ENCODE data around the gene LIME1. TPM values are rescaled to one million over a fixed set of nuclear protein-coding genes. Genes with fewer than 3 reads are reported as not detected.

Gene LIME1
- total and polyA plus RNA-seq, 9 of the 15 experiments (the other 6 are each of a cell fraction or from before 2014, with no cell fraction given), result 0.11 to 17.1 (median 2.8) TPM; not detected in 2

DNA sequence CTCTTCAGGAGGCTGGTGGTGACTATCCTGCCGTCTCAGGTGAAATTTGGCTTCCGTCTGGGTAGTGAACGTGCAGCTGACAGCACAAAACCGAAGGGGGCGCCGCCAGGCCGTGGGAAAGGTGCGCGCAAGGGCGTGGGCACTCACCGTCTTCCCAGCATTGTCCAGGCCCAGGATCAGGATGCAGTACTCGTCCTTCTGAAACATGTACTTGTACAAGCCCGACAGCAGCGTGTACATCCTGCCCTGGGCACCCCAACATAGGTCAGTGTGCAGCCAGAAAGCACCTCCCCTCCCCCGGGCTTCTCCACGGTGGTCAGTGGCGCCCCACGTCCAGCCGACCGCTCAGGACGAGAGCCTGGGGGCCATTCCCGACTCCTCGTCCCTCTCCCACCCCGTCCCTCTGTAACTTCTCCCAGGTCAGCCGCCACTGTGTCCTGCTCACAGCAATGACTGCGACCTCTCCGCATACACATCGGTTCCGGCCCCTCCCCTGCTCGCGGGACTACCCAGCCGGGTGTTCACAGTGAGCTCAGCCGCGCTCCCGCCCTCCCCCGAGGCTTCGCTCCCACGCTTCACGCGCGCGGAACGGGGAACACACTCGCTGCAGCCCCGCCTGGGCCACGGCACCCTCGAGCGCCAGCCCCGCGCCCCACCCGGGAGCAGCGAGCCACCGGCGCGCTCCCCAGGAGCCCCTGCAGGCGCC, 29.5 kb upstream of the LIME1 start (continued):
- no peak for TF ChIP-seq EZH2 (IDR thresholded peaks at IDR 0.05; ENCODE audit: borderline replicate concordance, low read depth, low read length)
- TF ChIP-seq SMAD1 (IDR thresholded peaks at IDR 0.05; ENCODE audit: low read depth, low read length, partially characterized antibody), result no peak
- TF ChIP-seq, protein P1, sequence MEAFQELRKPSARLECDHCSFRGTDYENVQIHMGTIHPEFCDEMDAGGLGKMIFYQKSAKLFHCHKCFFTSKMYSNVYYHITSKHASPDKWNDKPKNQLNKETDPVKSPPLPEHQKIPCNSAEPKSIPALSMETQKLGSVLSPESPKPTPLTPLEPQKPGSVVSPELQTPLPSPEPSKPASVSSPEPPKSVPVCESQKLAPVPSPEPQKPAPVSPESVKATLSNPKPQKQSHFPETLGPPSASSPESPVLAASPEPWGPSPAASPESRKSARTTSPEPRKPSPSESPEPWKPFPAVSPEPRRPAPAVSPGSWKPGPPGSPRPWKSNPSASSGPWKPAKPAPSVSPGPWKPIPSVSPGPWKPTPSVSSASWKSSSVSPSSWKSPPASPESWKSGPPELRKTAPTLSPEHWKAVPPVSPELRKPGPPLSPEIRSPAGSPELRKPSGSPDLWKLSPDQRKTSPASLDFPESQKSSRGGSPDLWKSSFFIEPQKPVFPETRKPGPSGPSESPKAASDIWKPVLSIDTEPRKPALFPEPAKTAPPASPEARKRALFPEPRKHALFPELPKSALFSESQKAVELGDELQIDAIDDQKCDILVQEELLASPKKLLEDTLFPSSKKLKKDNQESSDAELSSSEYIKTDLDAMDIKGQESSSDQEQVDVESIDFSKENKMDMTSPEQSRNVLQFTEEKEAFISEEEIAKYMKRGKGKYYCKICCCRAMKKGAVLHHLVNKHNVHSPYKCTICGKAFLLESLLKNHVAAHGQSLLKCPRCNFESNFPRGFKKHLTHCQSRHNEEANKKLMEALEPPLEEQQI (IDR thresholded peaks at IDR 0.05), result no peak
- no peak for TF ChIP-seq CBX2 (IDR thresholded peaks at IDR 0.05; ENCODE audit: insufficient read depth, low read length, poor library complexity, severe bottlenecking)
- TF ChIP-seq ZNF384 (IDR thresholded peaks at IDR 0.05; ENCODE audit: low read depth, low read length), result no peak
- TF ChIP-seq ZNF121 (CRISPR knock-in tag; conservative IDR thresholded peaks at IDR 0.05), result no peak
- no peak for TF ChIP-seq SAFB2 (IDR thresholded peaks at IDR 0.05; ENCODE audit: borderline replicate concordance, low read depth, low read length, severe bottlenecking)
- no peak for TF ChIP-seq KHSRP (IDR thresholded peaks at IDR 0.05)
- no peak for TF ChIP-seq TGIF2 (CRISPR knock-in tag; IDR thresholded peaks at IDR 0.05)
- TF ChIP-seq SAP30 (IDR thresholded peaks at IDR 0.05; ENCODE audit: borderline replicate concordance, insufficient read depth, low read depth, low read length, poor library complexity, severe bottlenecking), result peak; percentile 45
- TF ChIP-seq NCOA4 (IDR thresholded peaks at IDR 0.05; ENCODE audit: partially characterized antibody), result no peak
- TF ChIP-seq PHF20 (IDR thresholded peaks at IDR 0.05; ENCODE audit: partially characterized antibody), result no peak
- no peak for TF ChIP-seq BDP1 (IDR thresholded peaks at IDR 0.05; ENCODE audit: insufficient read depth, insufficient read length)
- no peak for TF ChIP-seq DPF2 (IDR thresholded peaks at IDR 0.05)
- TF ChIP-seq ZBTB1 (CRISPR knock-in tag; IDR thresholded peaks at IDR 0.05; ENCODE audit: borderline replicate concordance, low read depth), result no peak
- TF ChIP-seq TARDBP (IDR thresholded peaks at IDR 0.05), result no peak
- TF ChIP-seq, protein P2, sequence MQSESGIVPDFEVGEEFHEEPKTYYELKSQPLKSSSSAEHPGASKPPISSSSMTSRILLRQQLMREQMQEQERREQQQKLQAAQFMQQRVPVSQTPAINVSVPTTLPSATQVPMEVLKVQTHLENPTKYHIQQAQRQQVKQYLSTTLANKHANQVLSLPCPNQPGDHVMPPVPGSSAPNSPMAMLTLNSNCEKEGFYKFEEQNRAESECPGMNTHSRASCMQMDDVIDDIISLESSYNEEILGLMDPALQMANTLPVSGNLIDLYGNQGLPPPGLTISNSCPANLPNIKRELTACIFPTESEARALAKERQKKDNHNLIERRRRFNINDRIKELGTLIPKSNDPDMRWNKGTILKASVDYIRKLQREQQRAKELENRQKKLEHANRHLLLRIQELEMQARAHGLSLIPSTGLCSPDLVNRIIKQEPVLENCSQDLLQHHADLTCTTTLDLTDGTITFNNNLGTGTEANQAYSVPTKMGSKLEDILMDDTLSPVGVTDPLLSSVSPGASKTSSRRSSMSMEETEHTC (IDR thresholded peaks at IDR 0.05), result no peak
- no peak; the same call in 1 of the 2 replicates for TF ChIP-seq XRCC5 (IDR thresholded peaks at IDR 0.05; ENCODE audit: low read depth, low read length)
- TF ChIP-seq, protein P3, sequence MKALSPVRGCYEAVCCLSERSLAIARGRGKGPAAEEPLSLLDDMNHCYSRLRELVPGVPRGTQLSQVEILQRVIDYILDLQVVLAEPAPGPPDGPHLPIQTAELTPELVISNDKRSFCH (CRISPR knock-in tag; IDR thresholded peaks at IDR 0.05), result no peak
- TF ChIP-seq, protein P3 (tag; IDR thresholded peaks at IDR 0.05), result no peak
- TF ChIP-seq HDAC6 (IDR thresholded peaks at IDR 0.05; ENCODE audit: low read depth, low read length), result no peak
- no peak for TF ChIP-seq SMAD4 (CRISPR knock-in tag; conservative IDR thresholded peaks at IDR 0.05)
- TF ChIP-seq, protein P4, sequence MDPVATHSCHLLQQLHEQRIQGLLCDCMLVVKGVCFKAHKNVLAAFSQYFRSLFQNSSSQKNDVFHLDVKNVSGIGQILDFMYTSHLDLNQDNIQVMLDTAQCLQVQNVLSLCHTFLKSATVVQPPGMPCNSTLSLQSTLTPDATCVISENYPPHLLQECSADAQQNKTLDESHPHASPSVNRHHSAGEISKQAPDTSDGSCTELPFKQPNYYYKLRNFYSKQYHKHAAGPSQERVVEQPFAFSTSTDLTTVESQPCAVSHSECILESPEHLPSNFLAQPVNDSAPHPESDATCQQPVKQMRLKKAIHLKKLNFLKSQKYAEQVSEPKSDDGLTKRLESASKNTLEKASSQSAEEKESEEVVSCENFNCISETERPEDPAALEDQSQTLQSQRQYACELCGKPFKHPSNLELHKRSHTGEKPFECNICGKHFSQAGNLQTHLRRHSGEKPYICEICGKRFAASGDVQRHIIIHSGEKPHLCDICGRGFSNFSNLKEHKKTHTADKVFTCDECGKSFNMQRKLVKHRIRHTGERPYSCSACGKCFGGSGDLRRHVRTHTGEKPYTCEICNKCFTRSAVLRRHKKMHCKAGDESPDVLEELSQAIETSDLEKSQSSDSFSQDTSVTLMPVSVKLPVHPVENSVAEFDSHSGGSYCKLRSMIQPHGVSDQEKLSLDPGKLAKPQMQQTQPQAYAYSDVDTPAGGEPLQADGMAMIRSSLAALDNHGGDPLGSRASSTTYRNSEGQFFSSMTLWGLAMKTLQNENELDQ (CRISPR knock-in tag; IDR thresholded peaks at IDR 0.05; ENCODE audit: borderline replicate concordance), result no peak
